ENCODE measurements around the gene CELF1. TPM values are rescaled to one million over a fixed set of nuclear protein-coding genes. Genes with fewer than 3 reads are reported as not detected.

CELF1 gene
- total RNA-seq, 4 donors from 2014 or later = 82.9 to 248 (median 96.7) TPM

DNA sequence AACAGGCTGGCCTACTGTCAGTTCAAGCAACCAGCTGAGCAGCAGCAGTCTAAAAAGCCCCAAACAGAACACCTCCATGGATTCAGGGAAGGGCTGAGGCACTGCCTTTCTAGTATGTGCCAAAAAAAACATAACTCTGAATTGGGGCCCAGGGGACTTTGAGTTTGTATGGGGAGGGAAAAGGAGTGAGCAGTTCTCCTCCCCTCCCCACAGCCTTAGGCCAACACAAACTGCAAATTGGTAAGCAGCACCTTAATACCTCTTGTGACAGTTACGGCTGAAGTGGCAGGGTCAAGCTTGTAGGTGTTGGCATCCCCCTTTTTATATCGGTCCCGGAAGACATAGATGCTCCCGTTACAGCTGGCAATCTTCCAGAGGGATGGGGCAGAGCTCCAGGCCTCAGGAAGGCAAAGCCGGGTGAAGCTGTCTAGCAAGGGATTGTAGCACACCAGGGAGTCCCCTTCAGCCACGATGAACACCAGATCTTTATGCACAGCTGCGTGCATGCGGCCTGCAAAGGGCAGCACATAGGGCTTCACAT is 19.9 kb upstream of the CELF1 start:
- no peak overlapping the region for H3K4me3 ChIP-seq
- H3K27me3 ChIP-seq = no peaks in the 10 kb centered on the region
- intact Hi-C loops (cut with DNase I; ENCODE audit: low total_unique reads) (no loop called here), in situ Hi-C loops (cut with MboI; ENCODE audit: low pct_ligation_motif_present in 1 of 4, low pct_unique_long_range_greater_than_20kb in 1 of 4, low sequenced_read_pairs in 3 of 4) (loop anchor here in 1 of 4 donors (25.0 kb wide), 1 partner anchor 110 kb away; no protein-coding TSS in a partner anchor)
- peaks cover 3 to 7% (median 6%) of the 10 kb centered on the region in 4 donors for H3K4me1 ChIP-seq
- peaks cover 0 to 16% (median 5%) of the 10 kb centered on the region in 4 donors for H3K36me3 ChIP-seq
- H3K27ac ChIP-seq = no peak overlapping the region
- no peaks in the 10 kb centered on the region for H3K9me3 ChIP-seq
- no peak for DNase-seq
- TF ChIP-seq POLR2AphosphoS5 (IDR thresholded peaks at IDR 0.05) (no peak), CTCF (IDR thresholded peaks at IDR 0.05) (no peak), POLR2A (IDR thresholded peaks at IDR 0.05) (no peak), EP300 (IDR thresholded peaks at IDR 0.05; ENCODE audit: low read depth) (no peak)
- WGBS, 2 donors (ENCODE audit: low coverage in 1 of 2) = 70% methylated on average over 8 of the region's 8 CpGs; no CpG with 5 or more reads in 1 of the 2 donors

DNA sequence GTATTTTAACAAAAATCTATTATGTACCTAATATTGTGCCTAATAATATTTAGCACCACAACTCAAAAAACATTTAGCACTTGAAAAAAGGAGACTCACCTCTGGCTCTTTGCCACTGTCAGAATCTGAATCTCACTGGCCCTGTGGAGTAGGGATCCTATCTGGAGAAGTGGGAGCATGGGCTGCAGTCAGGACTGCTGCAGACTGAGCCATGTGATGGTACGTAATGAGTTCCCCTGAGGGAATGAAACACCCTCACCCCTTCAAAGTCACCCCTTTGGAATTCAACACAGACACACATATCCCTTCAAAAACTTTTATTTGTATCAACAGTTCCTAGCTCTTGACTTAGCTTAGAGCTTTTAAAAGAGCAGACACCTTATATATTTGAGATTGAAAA is 19.0 kb upstream of the CELF1 start:
- no peaks in the 10 kb centered on the region for H3K27me3 ChIP-seq
- H3K9me3 ChIP-seq = no peaks in the 10 kb centered on the region
- 96% methylated on average over 1 of the region's 1 CpG; no CpG with 5 or more reads in 1 of the 2 donors for WGBS, 2 donors (ENCODE audit: low coverage in 1 of 2)
- no peak overlapping the region for H3K4me3 ChIP-seq
- no peak overlapping the region for H3K27ac ChIP-seq
- no peak for DNase-seq
- intact Hi-C loops (cut with DNase I; ENCODE audit: low total_unique reads) (no loop called here), in situ Hi-C loops (cut with MboI; ENCODE audit: low pct_ligation_motif_present in 1 of 4, low pct_unique_long_range_greater_than_20kb in 1 of 4, low sequenced_read_pairs in 3 of 4) (loop anchor here in 1 of 4 donors (25.0 kb wide), 1 partner anchor 110 kb away; no protein-coding TSS in a partner anchor)
- peaks cover 0 to 3% (median 0%) of the 10 kb centered on the region in 4 donors for H3K4me1 ChIP-seq
- peaks cover 0 to 16% (median 5%) of the 10 kb centered on the region in 4 donors for H3K36me3 ChIP-seq
- TF ChIP-seq POLR2AphosphoS5 (IDR thresholded peaks at IDR 0.05) (no peak), CTCF (IDR thresholded peaks at IDR 0.05) (no peak), EP300 (IDR thresholded peaks at IDR 0.05; ENCODE audit: low read depth) (no peak), POLR2A (IDR thresholded peaks at IDR 0.05) (no peak)

- 70 to 93% methylated on average over 2 to 4 of the region's 4 CpGs for WGBS, 2 donors (ENCODE audit: low coverage in 1 of 2)
- in situ Hi-C loops (cut with MboI; ENCODE audit: low pct_ligation_motif_present in 1 of 4, low pct_unique_long_range_greater_than_20kb in 1 of 4, low sequenced_read_pairs in 3 of 4) = loop anchor here in 1 of 4 donors (25.0 kb wide), 1 partner anchor 109 kb away; no protein-coding TSS in a partner anchor
- Histone ChIP-seq H3K4me1 (peaks cover 0 to 9% (median 0%) of the 10 kb centered on the region in 4 donors), H3K27ac (no peak overlapping the region), H3K9me3 (no peaks in the 10 kb centered on the region), H3K36me3 (peaks cover 0 to 16% (median 5%) of the 10 kb centered on the region in 4 donors), H3K27me3 (no peaks in the 10 kb centered on the region), H3K4me3 (no peak overlapping the region)
- DNase-seq = no peak
- intact Hi-C loops (cut with DNase I; ENCODE audit: low total_unique reads) = no loop called here
- TF ChIP-seq EP300 (IDR thresholded peaks at IDR 0.05; ENCODE audit: low read depth) = no peak
- TF ChIP-seq CTCF (IDR thresholded peaks at IDR 0.05) = no peak
- TF ChIP-seq POLR2AphosphoS5 (IDR thresholded peaks at IDR 0.05) = no peak
- no peak for TF ChIP-seq POLR2A (IDR thresholded peaks at IDR 0.05)
These were observed 18.4 kb upstream of the CELF1 start for GRCh38 chr11:47571357-47571729.

DNA sequence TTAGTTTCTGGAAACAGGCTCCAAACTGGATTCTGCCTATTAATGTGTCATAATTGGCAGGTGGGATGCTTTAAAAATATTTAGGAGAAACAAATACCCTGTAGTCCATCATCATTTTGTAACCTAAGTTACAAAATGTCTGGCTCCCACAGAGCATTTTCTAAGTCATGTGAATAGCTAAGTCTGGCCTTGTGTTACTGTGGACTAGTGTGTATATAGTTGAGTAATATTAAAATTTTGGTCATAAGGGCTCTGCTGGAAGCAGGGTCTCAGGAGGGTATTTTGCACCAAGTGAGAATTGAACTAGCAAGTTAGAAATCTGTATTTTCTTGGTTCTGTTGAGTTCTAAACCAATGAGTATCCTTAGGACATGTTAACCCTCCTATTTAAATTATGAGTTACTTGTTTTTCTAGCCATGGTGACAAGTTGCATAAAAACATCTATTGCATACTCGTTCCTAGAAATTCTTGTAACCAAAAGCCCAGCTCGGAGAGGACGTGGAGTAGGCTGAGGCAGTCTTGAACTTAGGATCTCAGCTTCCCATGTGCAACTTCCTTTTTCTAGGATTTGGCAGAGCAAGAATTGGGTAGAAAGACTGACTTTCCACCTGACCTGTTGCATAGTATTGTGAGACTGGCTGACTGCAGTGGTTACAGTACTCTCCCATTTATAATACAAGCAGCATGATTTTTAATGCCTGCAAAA is 17.9 kb upstream of the CELF1 start:
- Histone ChIP-seq H3K27me3 (no peaks in the 10 kb centered on the region), H3K9me3 (no peaks in the 10 kb centered on the region), H3K36me3 (peaks cover 0 to 16% (median 5%) of the 10 kb centered on the region in 4 donors), H3K4me1 (peaks cover 0 to 12% (median 2%) of the 10 kb centered on the region in 4 donors), H3K4me3 (no peak overlapping the region), H3K27ac (no peak overlapping the region)
- 88 to 89% methylated on average over 3 of the region's 3 CpGs for WGBS, 2 donors (ENCODE audit: low coverage in 1 of 2)
- DNase-seq = no peak
- TF ChIP-seq EP300 (IDR thresholded peaks at IDR 0.05; ENCODE audit: low read depth) (no peak), POLR2A (IDR thresholded peaks at IDR 0.05) (no peak), CTCF (IDR thresholded peaks at IDR 0.05) (no peak), POLR2AphosphoS5 (IDR thresholded peaks at IDR 0.05) (no peak)
- in situ Hi-C loops (cut with MboI; ENCODE audit: low pct_ligation_motif_present in 1 of 4, low pct_unique_long_range_greater_than_20kb in 1 of 4, low sequenced_read_pairs in 3 of 4) = loop anchor here in 1 of 4 donors (25.0 kb wide), 1 partner anchor 109 kb away; no protein-coding TSS in a partner anchor
- intact Hi-C loops (cut with DNase I; ENCODE audit: low total_unique reads) = no loop called here
